ENCODE measurements around the gene DNLZ. TPM values are rescaled to one million over a fixed set of nuclear protein-coding genes. Genes with fewer than 3 reads are reported as not detected.

DNLZ gene
- total RNA-seq, 2 experiments from 2014 or later: 16.8 to 21.2 TPM

- Histone ChIP-seq H3K4me2 (ENCODE audit: low read length) (no peak overlapping the region), H3K4me1 (ENCODE audit: insufficient read depth, low read length, poor library complexity, severe bottlenecking) (no peaks in the 10 kb centered on the region), H2AFZ (ENCODE audit: low read length) (no peak overlapping the region), H3K4me3 (ENCODE audit: low read depth, low read length, poor library complexity, severe bottlenecking) (no peak overlapping the region), H3K9me3 (ENCODE audit: low read length) (no peaks in the 10 kb centered on the region), H3K27ac (ENCODE audit: low read depth, low read length, poor library complexity, severe bottlenecking) (no peak overlapping the region), H4K20me1 (ENCODE audit: insufficient read depth, low read length) (no peaks in the 10 kb centered on the region; the same call in 1 of the 2 replicates), H3K9me2 (ENCODE audit: insufficient read depth, low read length) (no peaks in the 10 kb centered on the region), H3K36me3 (ENCODE audit: insufficient read depth, low read length) (peaks cover 30% of the 10 kb centered on the region; the same call in 1 of the 2 replicates), H3K79me2 (ENCODE audit: insufficient read depth, low read depth, low read length) (no peaks in the 10 kb centered on the region)
- POLR2A ChIA-PET: interaction anchor here (0.5 kb wide), 1 partner anchor 183 kb away, joined by 5 read pairs; no protein-coding TSS in a partner anchor
- CTCF ChIA-PET (ENCODE audit: unreplicated experiment): no interaction called here
- no peak for TF ChIP-seq CTCF (conservative IDR thresholded peaks at IDR 0.05; ENCODE audit: low read length)
- TF ChIP-seq EZH2phosphoT487 (IDR thresholded peaks at IDR 0.05; ENCODE audit: borderline replicate concordance, low read depth, low read length): no peak
- intact Hi-C loops (cut with micrococcal nuclease; ENCODE audit: unreplicated experiment): no loop called here
- peak; percentile 19 for DNase-seq (ENCODE audit: low spot score)
- no TSS peak for BruUV-seq (replicated peaks)
These were observed 9.2 kb upstream of the DNLZ start for GRCh38 chr9:136372561-136373299.

GRCh38 chr9:136372006-136372405 is 8.5 kb upstream of the DNLZ start:
- no peak overlapping the region for H3K27ac ChIP-seq (ENCODE audit: low read depth, low read length, poor library complexity, severe bottlenecking)
- CTCF ChIA-PET (ENCODE audit: unreplicated experiment): no interaction called here
- no peaks in the 10 kb centered on the region for H3K9me3 ChIP-seq (ENCODE audit: low read length)
- H3K4me2 ChIP-seq (ENCODE audit: low read length): no peak overlapping the region
- POLR2A ChIA-PET: interaction anchor here (0.5 kb wide), 1 partner anchor 184 kb away, joined by 5 read pairs; no protein-coding TSS in a partner anchor
- intact Hi-C loops (cut with micrococcal nuclease; ENCODE audit: unreplicated experiment): no loop called here
- H3K9me2 ChIP-seq (ENCODE audit: insufficient read depth, low read length): no peaks in the 10 kb centered on the region
- no peak overlapping the region for H3K4me3 ChIP-seq (ENCODE audit: low read depth, low read length, poor library complexity, severe bottlenecking)
- no TSS peak for BruUV-seq (replicated peaks)
- H3K4me1 ChIP-seq (ENCODE audit: insufficient read depth, low read length, poor library complexity, severe bottlenecking): no peaks in the 10 kb centered on the region
- H2AFZ ChIP-seq (ENCODE audit: low read length): no peak overlapping the region
- no peak for DNase-seq (ENCODE audit: low spot score)
- no peaks in the 10 kb centered on the region for H3K79me2 ChIP-seq (ENCODE audit: insufficient read depth, low read depth, low read length)
- no peak for TF ChIP-seq CTCF (conservative IDR thresholded peaks at IDR 0.05; ENCODE audit: low read length)
- TF ChIP-seq EZH2phosphoT487 (IDR thresholded peaks at IDR 0.05; ENCODE audit: borderline replicate concordance, low read depth, low read length): no peak
- peaks cover 23% of the 10 kb centered on the region; the same call in 1 of the 2 replicates for H3K36me3 ChIP-seq (ENCODE audit: insufficient read depth, low read length)
- no peaks in the 10 kb centered on the region; the same call in 1 of the 2 replicates for H4K20me1 ChIP-seq (ENCODE audit: insufficient read depth, low read length)

- Histone ChIP-seq H3K9me2 (ENCODE audit: insufficient read depth, low read length) (no peaks in the 10 kb centered on the region), H4K20me1 (ENCODE audit: insufficient read depth, low read length) (no peaks in the 10 kb centered on the region), H2AFZ (ENCODE audit: low read length) (no peak overlapping the region), H3K27ac (ENCODE audit: low read depth, low read length, poor library complexity, severe bottlenecking) (no peak overlapping the region), H3K36me3 (ENCODE audit: insufficient read depth, low read length) (peaks cover 18% of the 10 kb centered on the region; the same call in 1 of the 2 replicates), H3K4me1 (ENCODE audit: insufficient read depth, low read length, poor library complexity, severe bottlenecking) (no peaks in the 10 kb centered on the region), H3K4me2 (ENCODE audit: low read length) (no peak overlapping the region), H3K9me3 (ENCODE audit: low read length) (no peaks in the 10 kb centered on the region), H3K4me3 (ENCODE audit: low read depth, low read length, poor library complexity, severe bottlenecking) (no peak overlapping the region), H3K79me2 (ENCODE audit: insufficient read depth, low read depth, low read length) (no peaks in the 10 kb centered on the region)
- CTCF ChIA-PET (ENCODE audit: unreplicated experiment): no interaction called here
- DNase-seq (ENCODE audit: low spot score): no peak
- intact Hi-C loops (cut with micrococcal nuclease; ENCODE audit: unreplicated experiment): no loop called here
- POLR2A ChIA-PET: no interaction called here
- TF ChIP-seq EZH2phosphoT487 (IDR thresholded peaks at IDR 0.05; ENCODE audit: borderline replicate concordance, low read depth, low read length) (no peak), CTCF (conservative IDR thresholded peaks at IDR 0.05; ENCODE audit: low read length) (no peak)
- BruUV-seq (replicated peaks): no TSS peak
These were observed 8.0 kb upstream of the DNLZ start for GRCh38 chr9:136371533-136371880.
